Measurements from ENCODE around the gene NTN3.
A peak's percentile ranks its signal among the peaks of the same experiment; 100 is the strongest.

DNA sequence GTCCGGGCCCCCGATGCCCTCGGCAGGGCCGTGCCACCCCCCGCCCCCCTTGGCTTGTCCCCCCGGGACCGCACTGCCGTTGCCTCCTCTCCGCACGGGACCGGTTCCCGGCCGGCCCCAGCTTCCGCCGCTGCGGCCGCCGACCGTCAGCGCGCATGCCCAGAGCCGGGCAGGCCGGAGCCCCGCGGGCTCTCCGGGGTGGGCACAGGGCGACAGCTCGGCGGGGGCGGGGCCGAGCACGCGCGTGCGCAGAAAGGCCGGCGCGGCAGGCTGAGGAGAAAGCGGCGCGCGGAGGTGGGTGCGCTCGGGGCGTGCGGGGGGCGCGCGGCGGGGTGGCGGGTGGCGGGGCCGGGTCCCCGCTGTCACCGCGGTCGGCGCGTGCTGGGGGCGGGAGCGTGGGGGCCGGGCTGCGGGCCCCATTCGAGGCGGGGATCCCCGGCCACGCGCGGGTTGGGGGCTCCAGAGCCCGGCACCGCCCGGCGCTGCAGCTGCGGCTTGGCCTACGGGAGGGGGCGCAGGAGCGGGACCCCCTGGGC, 3.8 kb downstream of the NTN3 start, which contains the start of gene TBC1D24:
- TF ChIP-seq, protein P1, sequence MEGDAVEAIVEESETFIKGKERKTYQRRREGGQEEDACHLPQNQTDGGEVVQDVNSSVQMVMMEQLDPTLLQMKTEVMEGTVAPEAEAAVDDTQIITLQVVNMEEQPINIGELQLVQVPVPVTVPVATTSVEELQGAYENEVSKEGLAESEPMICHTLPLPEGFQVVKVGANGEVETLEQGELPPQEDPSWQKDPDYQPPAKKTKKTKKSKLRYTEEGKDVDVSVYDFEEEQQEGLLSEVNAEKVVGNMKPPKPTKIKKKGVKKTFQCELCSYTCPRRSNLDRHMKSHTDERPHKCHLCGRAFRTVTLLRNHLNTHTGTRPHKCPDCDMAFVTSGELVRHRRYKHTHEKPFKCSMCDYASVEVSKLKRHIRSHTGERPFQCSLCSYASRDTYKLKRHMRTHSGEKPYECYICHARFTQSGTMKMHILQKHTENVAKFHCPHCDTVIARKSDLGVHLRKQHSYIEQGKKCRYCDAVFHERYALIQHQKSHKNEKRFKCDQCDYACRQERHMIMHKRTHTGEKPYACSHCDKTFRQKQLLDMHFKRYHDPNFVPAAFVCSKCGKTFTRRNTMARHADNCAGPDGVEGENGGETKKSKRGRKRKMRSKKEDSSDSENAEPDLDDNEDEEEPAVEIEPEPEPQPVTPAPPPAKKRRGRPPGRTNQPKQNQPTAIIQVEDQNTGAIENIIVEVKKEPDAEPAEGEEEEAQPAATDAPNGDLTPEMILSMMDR (IDR thresholded peaks at IDR 0.05): peak in 1 of 4 experiments; percentile 9
- TF ChIP-seq POLR2AphosphoS5 (IDR thresholded peaks at IDR 0.05): peak; percentile 21
- peak; percentile 54 for TF ChIP-seq POLR2A (IDR thresholded peaks at IDR 0.05)
